ENCODE measurements around the gene NETO2.

The NETO2 gene

DNA sequence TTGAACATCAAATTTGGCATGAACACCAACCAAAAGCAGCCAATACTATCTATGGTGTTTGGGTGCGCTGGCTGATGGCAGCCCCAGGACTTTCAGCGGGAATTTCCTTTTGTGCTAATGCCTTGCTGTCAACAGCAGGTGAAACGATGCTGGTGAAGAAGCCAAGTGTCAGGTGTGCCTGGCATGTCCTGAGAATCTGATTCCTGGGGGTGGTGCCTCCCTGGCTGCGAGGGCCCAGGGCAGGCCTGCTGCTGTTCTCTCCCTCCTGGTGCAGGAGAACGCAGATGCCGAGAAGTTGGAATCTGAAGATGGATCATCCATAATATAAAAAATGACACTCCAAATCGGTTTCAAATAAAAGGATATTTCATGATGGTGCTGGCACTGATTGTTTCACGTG lies 108.3 kb downstream of the NETO2 start:
- H3K4me3 ChIP-seq (ENCODE audit: low read depth, low read length) = no peak overlapping the region
- TF ChIP-seq, protein P1, sequence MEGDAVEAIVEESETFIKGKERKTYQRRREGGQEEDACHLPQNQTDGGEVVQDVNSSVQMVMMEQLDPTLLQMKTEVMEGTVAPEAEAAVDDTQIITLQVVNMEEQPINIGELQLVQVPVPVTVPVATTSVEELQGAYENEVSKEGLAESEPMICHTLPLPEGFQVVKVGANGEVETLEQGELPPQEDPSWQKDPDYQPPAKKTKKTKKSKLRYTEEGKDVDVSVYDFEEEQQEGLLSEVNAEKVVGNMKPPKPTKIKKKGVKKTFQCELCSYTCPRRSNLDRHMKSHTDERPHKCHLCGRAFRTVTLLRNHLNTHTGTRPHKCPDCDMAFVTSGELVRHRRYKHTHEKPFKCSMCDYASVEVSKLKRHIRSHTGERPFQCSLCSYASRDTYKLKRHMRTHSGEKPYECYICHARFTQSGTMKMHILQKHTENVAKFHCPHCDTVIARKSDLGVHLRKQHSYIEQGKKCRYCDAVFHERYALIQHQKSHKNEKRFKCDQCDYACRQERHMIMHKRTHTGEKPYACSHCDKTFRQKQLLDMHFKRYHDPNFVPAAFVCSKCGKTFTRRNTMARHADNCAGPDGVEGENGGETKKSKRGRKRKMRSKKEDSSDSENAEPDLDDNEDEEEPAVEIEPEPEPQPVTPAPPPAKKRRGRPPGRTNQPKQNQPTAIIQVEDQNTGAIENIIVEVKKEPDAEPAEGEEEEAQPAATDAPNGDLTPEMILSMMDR (IDR thresholded peaks at IDR 0.05; ENCODE audit: low read depth, low read length) = no peak
- in situ Hi-C loops (cut with HindIII; ENCODE audit: low sequenced_read_pairs) = no loop called here
- no peak for DNase-seq (ENCODE audit: low read depth, low spot score)

DNA sequence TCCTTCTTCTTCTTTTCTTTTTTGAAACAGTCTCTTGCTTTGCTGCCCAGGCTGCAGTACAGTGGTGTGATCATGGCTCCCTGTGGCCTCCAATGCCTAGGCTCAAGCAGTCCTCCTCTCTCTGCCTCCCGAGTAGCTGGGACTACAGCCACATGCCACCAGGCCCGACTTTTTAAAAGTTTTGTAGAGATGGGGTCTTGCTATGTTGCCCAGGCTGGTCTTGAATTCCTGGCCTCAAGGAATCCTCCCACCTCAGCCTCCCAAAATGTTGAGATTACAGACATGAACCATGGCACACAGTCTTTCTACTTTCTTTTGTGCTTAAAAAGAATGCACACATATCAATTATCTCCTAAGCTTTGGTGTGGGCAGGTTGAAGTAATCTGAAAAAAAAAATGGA lies 109.3 kb downstream of the NETO2 start:
- TF ChIP-seq, protein P1 (IDR thresholded peaks at IDR 0.05; ENCODE audit: low read depth, low read length) = no peak
- in situ Hi-C loops (cut with HindIII; ENCODE audit: low sequenced_read_pairs) = no loop called here
- DNase-seq (ENCODE audit: low read depth, low spot score) = no peak
- no peak overlapping the region for H3K4me3 ChIP-seq (ENCODE audit: low read depth, low read length)

DNA sequence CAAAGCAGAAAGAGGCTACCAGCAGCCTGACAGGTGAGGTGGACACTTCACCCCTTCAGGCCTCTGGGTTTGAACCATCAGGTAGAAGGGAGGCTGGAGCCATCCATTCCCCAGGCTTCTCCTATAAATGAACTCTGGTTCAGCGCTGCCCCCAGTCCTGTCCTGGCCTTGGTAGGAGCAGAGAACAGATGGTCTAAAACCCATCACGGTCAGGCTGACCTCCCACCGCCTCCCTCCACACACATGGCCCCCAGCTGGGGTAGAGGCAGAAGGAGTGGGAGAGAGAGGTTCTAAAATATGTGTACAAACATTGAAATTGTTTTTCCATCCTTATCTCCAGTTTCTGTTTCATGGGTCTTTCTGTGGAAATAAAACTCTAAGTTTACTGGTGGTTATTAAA lies 110.6 kb downstream of the NETO2 start:
- no peak overlapping the region for H3K4me3 ChIP-seq (ENCODE audit: low read depth, low read length)
- DNase-seq (ENCODE audit: low read depth, low spot score) = no peak
- in situ Hi-C loops (cut with HindIII; ENCODE audit: low sequenced_read_pairs) = no loop called here
- TF ChIP-seq, protein P1 (IDR thresholded peaks at IDR 0.05; ENCODE audit: low read depth, low read length) = no peak

DNA sequence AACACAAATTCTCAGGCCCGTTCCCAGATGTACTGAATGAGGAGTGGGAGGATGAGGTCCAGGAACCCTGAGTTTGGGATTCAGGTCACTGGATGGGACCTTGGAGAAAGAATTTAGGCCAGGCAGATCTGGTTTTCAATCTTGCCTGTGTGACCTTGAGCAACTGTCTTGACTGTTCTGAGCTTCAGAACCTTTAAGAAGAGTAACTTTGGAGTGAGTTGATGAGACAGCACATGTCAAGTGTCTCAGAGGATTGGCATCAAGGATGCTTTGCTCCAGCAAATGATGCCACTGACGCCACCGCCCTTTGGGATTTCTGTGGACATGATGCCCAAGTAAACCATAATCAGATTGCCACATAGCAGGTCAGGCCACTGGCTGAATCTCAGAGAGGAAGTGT lies 114.0 kb downstream of the NETO2 start:
- in situ Hi-C loops (cut with HindIII; ENCODE audit: low sequenced_read_pairs) = no loop called here
- H3K4me3 ChIP-seq (ENCODE audit: low read depth, low read length) = no peak overlapping the region
- TF ChIP-seq, protein P1 (IDR thresholded peaks at IDR 0.05; ENCODE audit: low read depth, low read length) = no peak
- DNase-seq (ENCODE audit: low read depth, low spot score) = no peak

DNA sequence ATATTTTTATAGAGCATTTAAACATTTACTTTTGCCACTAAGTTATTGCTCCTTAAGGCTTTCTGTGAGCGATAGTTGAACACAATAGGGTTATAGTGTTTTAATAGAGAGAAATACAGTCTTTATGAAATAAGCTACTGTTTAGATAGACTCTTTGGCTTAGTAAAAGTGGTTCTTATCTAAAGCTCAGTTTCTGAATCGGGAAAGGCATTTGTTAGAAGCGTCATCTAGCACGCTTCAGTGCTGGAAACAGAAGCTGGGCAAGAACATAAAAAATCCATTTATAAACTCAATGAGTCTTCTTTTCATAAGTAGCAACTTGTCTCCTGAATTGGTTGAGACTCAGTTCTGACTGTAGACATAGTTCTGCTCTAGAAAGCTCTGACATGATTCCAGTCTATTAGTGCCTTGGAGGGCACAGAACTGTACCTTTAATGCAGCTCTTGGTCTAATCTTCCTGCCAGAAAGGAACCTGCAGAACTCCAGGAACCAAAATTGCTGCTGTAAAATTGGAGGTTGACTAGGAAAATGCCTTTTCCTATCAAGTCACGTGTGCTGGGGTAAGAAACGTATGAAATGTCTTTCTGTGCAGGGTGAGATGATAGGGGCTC lies 114.9 kb downstream of the NETO2 start:
- H3K4me3 ChIP-seq (ENCODE audit: low read depth, low read length) = no peak overlapping the region
- DNase-seq (ENCODE audit: low read depth, low spot score) = no peak
- TF ChIP-seq, protein P1 (IDR thresholded peaks at IDR 0.05; ENCODE audit: low read depth, low read length) = no peak
- in situ Hi-C loops (cut with HindIII; ENCODE audit: low sequenced_read_pairs) = no loop called here
